Hematopoietic multipotent progenitor cell treated with erythropoietin and hydrocortisone succinate and interleukin-3 and kit ligand, for 15 days (in vitro differentiated cells): ENCODE measurements around the gene IL17REL.
"Not testable (repeated sequence)": the region's sequence is repeated elsewhere in the genome, so short reads cannot be mapped to it uniquely, and the experiment has no call there.

Experiments used
- DNase-seq: peaks from one replicate; pipeline ENCODE4 v3.0.0-alpha.2; 2015; ENCODE audit warnings: low spot score

The IL17REL gene

GRCh38 chr22:49989826-49990225 lies 22.7 kb downstream of the IL17REL start:
- DNase-seq = not testable (repeated sequence)

GRCh38 chr22:49986325-49986724 lies 26.2 kb downstream of the IL17REL start:
- DNase-seq = no peak

- DNase-seq = no peak
Observed at GRCh38 chr22:49983148-49984042, 29.2 kb downstream of the IL17REL start.

- DNase-seq = not testable (repeated sequence)
Observed at GRCh38 chr22:49981799-49982198, 30.8 kb downstream of the IL17REL start.

GRCh38 chr22:49979587-49980264 lies 32.8 kb downstream of the IL17REL start:
- DNase-seq = peak; percentile 58

GRCh38 chr22:49977578-49977977 lies 35.0 kb downstream of the IL17REL start:
- DNase-seq = no peak

GRCh38 chr22:49976439-49977175 lies 36.0 kb downstream of the IL17REL start:
- DNase-seq = no peak

DNA sequence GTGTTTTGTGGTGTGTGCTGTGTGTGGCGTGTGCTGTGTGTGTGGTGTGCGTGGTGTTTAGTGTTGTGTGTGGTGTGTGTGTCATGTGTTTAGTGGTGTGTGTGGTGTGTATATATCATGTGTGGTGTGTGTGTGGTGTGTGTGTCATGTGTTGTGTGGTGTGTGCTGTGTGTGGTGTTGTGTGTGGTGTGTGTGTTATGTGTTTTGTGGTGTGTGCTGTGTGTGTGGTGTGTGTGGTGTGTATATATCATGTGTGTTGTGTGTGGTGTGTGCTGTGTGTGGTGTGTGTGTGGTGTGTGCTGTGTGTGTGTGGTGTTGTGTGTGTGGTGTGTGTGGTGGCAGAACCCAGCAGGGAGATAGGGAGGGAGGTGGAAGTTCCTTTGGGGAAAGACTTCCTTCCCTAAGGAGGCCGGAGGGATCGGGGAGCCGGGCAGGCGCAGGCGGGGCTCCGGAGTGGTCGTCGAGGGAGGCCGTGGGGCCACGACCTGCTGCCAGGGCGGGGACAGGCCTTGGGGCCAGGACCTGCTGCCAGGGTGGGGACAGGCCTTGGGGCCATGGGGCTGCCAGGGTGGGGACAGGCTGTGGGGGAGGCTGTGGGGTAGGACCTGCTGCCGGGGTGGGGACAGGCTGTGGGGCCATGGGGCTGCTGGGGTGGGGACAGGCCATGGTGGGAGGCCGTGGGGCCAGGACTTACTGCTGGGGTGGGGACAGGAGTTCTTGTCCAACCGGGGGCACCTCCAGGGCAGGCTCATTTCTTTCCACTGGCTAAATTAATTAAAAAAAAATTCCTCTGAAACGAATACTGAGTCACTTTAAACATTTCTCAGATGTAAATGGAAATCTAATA lies 36.8 kb downstream of the IL17REL start:
- DNase-seq = no peak

GRCh38 chr22:49973018-49973961 lies 39.3 kb downstream of the IL17REL start:
- no peak for DNase-seq

GRCh38 chr22:49972163-49973017 lies 40.2 kb downstream of the IL17REL start:
- no peak for DNase-seq

- DNase-seq = peak; percentile 8
Observed at GRCh38 chr22:49971232-49972162, 41.1 kb downstream of the IL17REL start.

GRCh38 chr22:49970528-49971231 lies 41.9 kb downstream of the IL17REL start:
- DNase-seq = peak; percentile 87

GRCh38 chr22:49969751-49970527 lies 42.6 kb downstream of the IL17REL start:
- no peak for DNase-seq

DNA sequence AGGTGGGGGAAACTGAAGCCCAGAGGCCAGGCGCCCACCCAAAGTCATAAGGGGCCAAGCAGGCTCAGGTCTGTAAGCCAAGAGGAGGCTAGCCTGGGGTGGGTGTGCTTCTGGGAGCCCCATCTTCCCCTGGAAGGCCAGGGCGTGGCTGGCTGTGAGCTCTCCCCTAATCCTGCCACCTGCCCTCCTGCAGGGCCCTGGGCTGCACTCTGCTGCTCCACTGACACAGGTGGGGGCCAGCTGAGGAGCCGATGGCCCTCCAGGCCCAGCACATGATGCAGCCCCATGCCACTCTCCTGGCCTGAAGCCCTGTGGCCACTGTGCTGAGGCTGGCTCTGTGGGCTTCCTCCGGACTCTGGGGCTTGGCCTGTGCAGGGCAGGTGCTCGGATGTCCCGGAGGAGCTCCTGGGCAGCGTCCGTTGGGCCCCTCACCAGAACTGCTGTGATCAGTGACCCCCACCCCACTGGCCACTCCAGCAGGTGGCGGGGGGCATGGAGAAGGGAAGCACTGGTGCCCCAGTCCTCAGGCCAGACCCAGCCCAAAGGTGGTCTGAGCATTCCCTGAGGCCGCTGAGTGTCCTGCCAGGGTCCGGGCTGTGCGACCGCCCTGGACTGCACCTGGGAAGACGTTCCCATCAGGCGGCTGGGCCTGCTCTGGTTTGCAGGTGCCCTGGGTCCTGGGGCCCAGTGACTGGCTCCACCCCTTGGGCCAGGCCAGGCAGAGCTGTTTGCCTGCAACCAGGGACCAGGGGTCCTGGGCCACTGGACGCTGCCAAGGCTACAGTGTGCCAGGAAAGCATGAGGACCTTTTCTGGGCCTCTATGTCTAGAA lies 43.5 kb downstream of the IL17REL start:
- DNase-seq = no peak

GRCh38 chr22:49968313-49968830 lies 44.2 kb downstream of the IL17REL start:
- no peak for DNase-seq

GRCh38 chr22:49967706-49968208 lies 44.8 kb downstream of the IL17REL start:
- DNase-seq = no peak
